ENCODE measurements around the gene TSEN15.

DNA sequence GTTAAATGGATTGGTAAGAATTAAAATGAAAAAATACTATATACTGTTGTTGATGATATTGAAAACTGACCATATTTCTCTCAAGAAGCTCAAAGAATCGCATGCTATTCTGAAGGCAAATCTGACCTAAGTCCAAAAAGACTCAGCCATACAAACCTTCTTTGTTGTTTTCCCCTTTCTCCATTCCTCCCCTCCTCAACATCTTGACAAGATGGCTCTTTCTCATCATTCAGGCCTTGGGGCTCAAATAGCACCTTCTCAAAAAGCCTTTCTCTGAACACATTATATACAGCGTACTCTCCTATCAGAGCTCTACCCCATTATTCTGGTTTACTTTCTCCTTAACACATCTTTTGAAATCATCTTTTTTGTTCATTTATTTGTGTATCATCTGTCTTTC, 31.2 kb upstream of the TSEN15 start:
- TF ChIP-seq, protein P1, sequence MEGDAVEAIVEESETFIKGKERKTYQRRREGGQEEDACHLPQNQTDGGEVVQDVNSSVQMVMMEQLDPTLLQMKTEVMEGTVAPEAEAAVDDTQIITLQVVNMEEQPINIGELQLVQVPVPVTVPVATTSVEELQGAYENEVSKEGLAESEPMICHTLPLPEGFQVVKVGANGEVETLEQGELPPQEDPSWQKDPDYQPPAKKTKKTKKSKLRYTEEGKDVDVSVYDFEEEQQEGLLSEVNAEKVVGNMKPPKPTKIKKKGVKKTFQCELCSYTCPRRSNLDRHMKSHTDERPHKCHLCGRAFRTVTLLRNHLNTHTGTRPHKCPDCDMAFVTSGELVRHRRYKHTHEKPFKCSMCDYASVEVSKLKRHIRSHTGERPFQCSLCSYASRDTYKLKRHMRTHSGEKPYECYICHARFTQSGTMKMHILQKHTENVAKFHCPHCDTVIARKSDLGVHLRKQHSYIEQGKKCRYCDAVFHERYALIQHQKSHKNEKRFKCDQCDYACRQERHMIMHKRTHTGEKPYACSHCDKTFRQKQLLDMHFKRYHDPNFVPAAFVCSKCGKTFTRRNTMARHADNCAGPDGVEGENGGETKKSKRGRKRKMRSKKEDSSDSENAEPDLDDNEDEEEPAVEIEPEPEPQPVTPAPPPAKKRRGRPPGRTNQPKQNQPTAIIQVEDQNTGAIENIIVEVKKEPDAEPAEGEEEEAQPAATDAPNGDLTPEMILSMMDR (IDR thresholded peaks at IDR 0.05) = no peak
- no peak for TF ChIP-seq POLR2A (IDR thresholded peaks at IDR 0.05)
